CD4-positive, alpha-beta T cell treated with Interleukin-4 for 1 hour (primary cell): Measurements from ENCODE around the gene PIR.

ENCODE experiments used
- DNase-seq, 2 donors: peaks; one replicate each; pipeline ENCODE4 v3.0.0-alpha.2; 2020 to 2022

PIR gene

GRCh38 chrX:15493118-15493962 lies at the start of gene PIR:
TSS of gene PIR (minus strand) at chrX:15493333. CDS start at chrX:15491257, 2,076 bp downstream.
- DNase-seq, result peak; percentile 4 to 34

- no peak for DNase-seq
Observed at GRCh38 chrX:15530318-15530717, 37.2 kb upstream of the PIR start.

- DNase-seq, result no peak
Observed at GRCh38 chrX:15529165-15529564, 36.0 kb upstream of the PIR start.

GRCh38 chrX:15525664-15526416 lies 32.7 kb upstream of the PIR start:
- DNase-seq, result no peak

GRCh38 chrX:15524417-15524816 lies 31.3 kb upstream of the PIR start:
- no peak for DNase-seq

- no peak for DNase-seq
Observed at GRCh38 chrX:15523088-15523487, 30.0 kb upstream of the PIR start.

- no peak for DNase-seq
Observed at GRCh38 chrX:15522464-15522863, 29.3 kb upstream of the PIR start.

- DNase-seq, result no peak
Observed at GRCh38 chrX:15515931-15516330, 22.8 kb upstream of the PIR start.

GRCh38 chrX:15514279-15514678 lies 21.1 kb upstream of the PIR start:
- no peak for DNase-seq

- no peak for DNase-seq
Observed at GRCh38 chrX:15512401-15512965, 19.4 kb upstream of the PIR start.

- DNase-seq, result no peak
Observed at GRCh38 chrX:15511563-15511962, 18.4 kb upstream of the PIR start.

- no peak for DNase-seq
Observed at GRCh38 chrX:15509845-15510244, 16.7 kb upstream of the PIR start.

- DNase-seq, result no peak
Observed at GRCh38 chrX:15507005-15507404, 13.9 kb upstream of the PIR start.

GRCh38 chrX:15505101-15505500 lies 12.0 kb upstream of the PIR start:
- no peak for DNase-seq

- DNase-seq, result no peak
Observed at GRCh38 chrX:15504661-15505060, 11.5 kb upstream of the PIR start.

GRCh38 chrX:15501506-15501905 lies 8.4 kb upstream of the PIR start:
- no peak for DNase-seq

- DNase-seq, result no peak
Observed at GRCh38 chrX:15500497-15500966, 7.4 kb upstream of the PIR start, which contains the start of gene BMX. TSS of gene BMX (plus strand) at chrX:15500807. CDS start at chrX:15508354, 7,547 bp downstream.

- DNase-seq, result no peak
Observed at GRCh38 chrX:15499976-15500375, 6.8 kb upstream of the PIR start.

GRCh38 chrX:15498741-15499140 lies 5.6 kb upstream of the PIR start:
- no peak for DNase-seq

GRCh38 chrX:15497865-15498264 lies 4.7 kb upstream of the PIR start:
- peak; percentile 41 to 55 for DNase-seq

GRCh38 chrX:15496824-15497223 lies 3.7 kb upstream of the PIR start:
- DNase-seq, result no peak

- no peak for DNase-seq
Observed at GRCh38 chrX:15495801-15496200, 2.7 kb upstream of the PIR start.

- no peak for DNase-seq
Observed at GRCh38 chrX:15492469-15492868, 664 bp downstream of the PIR start.

GRCh38 chrX:15483891-15484290 lies 9.2 kb downstream of the PIR start:
- no peak for DNase-seq
